Measurements from ENCODE around the gene NHP2. TPM values are rescaled to one million over a fixed set of nuclear protein-coding genes. Genes with fewer than 3 reads are reported as not detected.

The NHP2 gene
- total RNA-seq, 4 donors from 2014 or later: 75.8 to 278 (median 210) TPM

Other genes with a start within 250 kb of the NHP2 start
- gene PROP1, start 157.6 kb downstream of the NHP2 start, total RNA-seq: not detected
- gene N4BP3, start 40.4 kb downstream of the NHP2 start, total RNA-seq: 10 to 100 TPM in 3 of 4 donors, 1 to 10 TPM in 1; 7.6 to 14.0 (median 11.7) TPM
- gene RMND5B, start 22.9 kb downstream of the NHP2 start, total RNA-seq: 10 to 100 TPM; 38.6 to 60.6 (median 42.9) TPM
- under 1 TPM in 1 of 4 donors, not detected in 3; 0.49 TPM for gene GMCL2, start 33.5 kb upstream of the NHP2 start, total RNA-seq
- 100 to 1,000 TPM in 1 of 4 donors, 10 to 100 TPM in 3; 57.0 to 113 (median 83.1) TPM for gene HNRNPAB, start 50.6 kb upstream of the NHP2 start, total RNA-seq
- 10 to 100 TPM; 27.1 to 50.5 (median 35.7) TPM for gene PHYKPL, start 78.9 kb upstream of the NHP2 start, total RNA-seq

Measured in suprapubic skin (tissue), 4 donors.